ENCODE measurements around the gene TNK1.

- TF ChIP-seq CTCF (conservative IDR thresholded peaks at IDR 0.05 in 1 of 2, IDR thresholded peaks at IDR 0.05 in 1 of 2; ENCODE audit: extremely low read depth in 1 of 2, insufficient read depth in 1 of 2, low read depth in 1 of 2, low read length in 2 of 2) (no peak), EZH2 (IDR thresholded peaks at IDR 0.05; ENCODE audit: borderline replicate concordance, low read length) (no peak)
These were observed 2.5 kb downstream of the TNK1 start for GRCh38 chr17:7383371-7383741.

All from mammary epithelial cell (primary cell).